DOHH2 (cell line): Measurements from ENCODE around the gene QKI.

Source experiments
- EZH2phosphoT487 ChIP-seq: fragments of 200-600 bp; sonication (generic); IDR thresholded peaks from 2 replicates; pipeline ENCODE4 v1.6.1; 2017; ENCODE audit warnings: borderline replicate concordance, mild to moderate bottlenecking, antibody characterized with exemption, low read length, moderate library complexity, mixed read lengths
- TF ChIP-seq, protein P1 (sequence below): fragments of 200-600 bp; sonication (generic); IDR thresholded peaks from one replicate; pipeline ENCODE4 v1.5.1; 2014; ENCODE audit warnings: antibody characterized with exemption, mild to moderate bottlenecking, low read depth, low read length; ENCODE audit not compliant: poor library complexity, severe bottlenecking

DNA sequence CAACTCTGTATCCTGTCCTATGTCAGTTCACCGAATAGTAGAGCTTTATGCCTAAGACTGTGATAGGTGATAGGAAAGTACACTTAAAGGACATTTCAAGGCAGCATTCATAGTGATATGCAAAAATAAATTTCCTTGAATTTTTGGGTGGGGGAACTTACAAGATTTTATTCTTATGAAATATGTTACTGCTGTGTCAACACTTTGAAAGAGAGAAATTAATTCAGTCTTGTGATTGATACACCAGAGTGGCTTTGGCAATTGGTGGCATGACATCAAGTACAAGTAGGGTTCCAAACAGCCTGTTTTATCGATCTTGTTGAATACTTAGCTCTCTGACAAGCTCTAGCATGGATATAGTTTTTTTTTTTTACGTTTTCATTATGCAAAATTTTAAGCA lies 72.3 kb downstream of the QKI start:
- TF ChIP-seq, protein P1, sequence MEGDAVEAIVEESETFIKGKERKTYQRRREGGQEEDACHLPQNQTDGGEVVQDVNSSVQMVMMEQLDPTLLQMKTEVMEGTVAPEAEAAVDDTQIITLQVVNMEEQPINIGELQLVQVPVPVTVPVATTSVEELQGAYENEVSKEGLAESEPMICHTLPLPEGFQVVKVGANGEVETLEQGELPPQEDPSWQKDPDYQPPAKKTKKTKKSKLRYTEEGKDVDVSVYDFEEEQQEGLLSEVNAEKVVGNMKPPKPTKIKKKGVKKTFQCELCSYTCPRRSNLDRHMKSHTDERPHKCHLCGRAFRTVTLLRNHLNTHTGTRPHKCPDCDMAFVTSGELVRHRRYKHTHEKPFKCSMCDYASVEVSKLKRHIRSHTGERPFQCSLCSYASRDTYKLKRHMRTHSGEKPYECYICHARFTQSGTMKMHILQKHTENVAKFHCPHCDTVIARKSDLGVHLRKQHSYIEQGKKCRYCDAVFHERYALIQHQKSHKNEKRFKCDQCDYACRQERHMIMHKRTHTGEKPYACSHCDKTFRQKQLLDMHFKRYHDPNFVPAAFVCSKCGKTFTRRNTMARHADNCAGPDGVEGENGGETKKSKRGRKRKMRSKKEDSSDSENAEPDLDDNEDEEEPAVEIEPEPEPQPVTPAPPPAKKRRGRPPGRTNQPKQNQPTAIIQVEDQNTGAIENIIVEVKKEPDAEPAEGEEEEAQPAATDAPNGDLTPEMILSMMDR = no peak
- TF ChIP-seq EZH2phosphoT487 = no peak
